KOPT-K1 (cell line): ENCODE measurements around the gene KRTAP21-3.
"Not testable (repeated sequence)": the region's sequence is repeated elsewhere in the genome, so short reads cannot be mapped to it uniquely, and the experiment has no call there.

Experiments
- H3K27ac ChIP-seq: fragments of 200-600 bp; sonication (generic); 2 replicates; pipeline ENCODE4 v1.5.1; 2016; ENCODE audit warnings: antibody characterized with exemption, mild to moderate bottlenecking, low read depth, low read length; ENCODE audit not compliant: poor library complexity, severe bottlenecking
- H3K36me3 ChIP-seq: fragments of 200-600 bp; sonication (generic); 2 replicates; pipeline ENCODE4 v1.5.1; 2017; ENCODE audit warnings: antibody characterized with exemption, mild to moderate bottlenecking, low read length, moderate library complexity; ENCODE audit not compliant: insufficient read depth
- H3K9me3 ChIP-seq: fragments of 200-600 bp; sonication (generic); 2 replicates; pipeline ENCODE4 v1.5.1; 2017; ENCODE audit warnings: antibody characterized with exemption, low read length, mild to moderate bottlenecking; ENCODE audit not compliant: insufficient read depth, poor library complexity, severe bottlenecking

The KRTAP21-3 gene

DNA sequence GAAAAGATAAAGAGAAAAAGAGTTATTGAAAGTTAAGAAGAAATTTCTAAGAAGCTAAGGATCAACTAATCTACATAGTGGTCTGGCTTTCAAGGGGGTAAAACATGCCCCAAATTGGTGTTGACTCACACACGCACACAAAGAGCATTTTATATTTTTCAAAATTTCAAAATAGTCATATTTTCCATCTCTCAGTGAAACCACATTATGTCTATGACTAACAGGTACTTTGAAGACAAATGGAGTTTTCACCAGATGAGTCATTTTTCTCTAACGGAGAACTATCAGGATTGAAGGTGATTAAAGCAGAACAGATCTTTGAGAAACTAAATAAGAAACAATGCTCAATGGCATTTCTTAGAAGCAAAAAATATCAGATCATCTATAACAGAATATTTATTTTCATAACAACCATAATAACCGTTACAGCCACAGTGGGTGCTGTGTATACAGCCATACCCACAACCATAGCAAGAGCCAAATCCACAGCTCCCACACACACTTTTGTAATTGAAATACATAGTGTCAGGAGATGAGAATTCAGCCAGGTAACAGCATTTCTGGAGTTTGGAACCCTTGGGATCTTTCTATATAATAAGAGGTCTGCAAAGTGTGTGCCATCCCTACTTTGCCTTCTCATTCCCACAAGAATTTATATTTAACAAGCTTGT lies at the start of gene KRTAP21-3:
KRTAP21-3 (minus strand) TSS at position 539 of the 671 bp plus-strand sequence; CDS start at position 521, 18 bp downstream.
- no peaks in the 10 kb centered on the region for H3K9me3 ChIP-seq
- H3K27ac ChIP-seq, result no peak within 1 kb of the TSS
- H3K36me3 ChIP-seq, result no peaks in the 10 kb centered on the region

DNA sequence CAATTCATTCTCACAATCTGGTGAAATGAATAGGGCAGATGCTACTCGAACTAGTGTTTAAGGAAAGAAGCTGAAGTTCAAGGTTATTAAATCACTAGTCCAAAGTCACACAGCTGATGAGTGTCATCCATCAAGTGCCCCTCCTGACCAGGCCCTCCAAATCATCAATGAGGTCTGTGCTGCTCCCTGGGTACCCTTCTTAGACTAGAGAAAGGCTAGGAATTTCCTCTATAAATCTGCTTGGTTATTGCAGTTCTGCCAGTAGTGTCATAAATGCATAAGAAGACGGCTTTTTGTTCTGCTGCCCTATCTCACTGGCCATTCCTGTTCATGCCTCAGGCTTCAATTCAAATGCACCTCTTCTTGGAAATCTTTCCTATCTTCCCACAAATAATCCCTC lies 42.2 kb upstream of the KRTAP21-3 start:
- Histone ChIP-seq H3K9me3 (no peaks in the 10 kb centered on the region), H3K27ac (no peak overlapping the region), H3K36me3 (no peaks in the 10 kb centered on the region)

DNA sequence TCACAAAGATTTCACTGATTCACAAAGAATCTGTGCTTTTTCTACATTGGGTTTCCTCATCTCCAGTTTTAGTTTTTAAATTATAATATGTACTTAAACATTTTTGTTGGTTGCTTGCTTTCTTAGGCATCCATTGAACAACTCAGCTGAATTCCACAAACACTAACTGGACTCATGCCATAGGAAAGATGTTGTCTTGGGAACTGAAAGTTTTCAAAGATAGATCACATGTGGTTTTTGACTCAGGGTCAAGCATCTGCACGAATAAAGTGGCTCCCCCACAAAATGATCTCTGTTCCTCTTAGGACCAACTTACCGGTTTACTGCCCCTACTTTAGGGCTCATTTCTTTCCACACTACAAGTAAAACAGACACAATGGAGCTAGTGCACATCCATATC lies 39.7 kb upstream of the KRTAP21-3 start:
- Histone ChIP-seq H3K9me3 (no peaks in the 10 kb centered on the region), H3K27ac (no peak overlapping the region), H3K36me3 (no peaks in the 10 kb centered on the region)

DNA sequence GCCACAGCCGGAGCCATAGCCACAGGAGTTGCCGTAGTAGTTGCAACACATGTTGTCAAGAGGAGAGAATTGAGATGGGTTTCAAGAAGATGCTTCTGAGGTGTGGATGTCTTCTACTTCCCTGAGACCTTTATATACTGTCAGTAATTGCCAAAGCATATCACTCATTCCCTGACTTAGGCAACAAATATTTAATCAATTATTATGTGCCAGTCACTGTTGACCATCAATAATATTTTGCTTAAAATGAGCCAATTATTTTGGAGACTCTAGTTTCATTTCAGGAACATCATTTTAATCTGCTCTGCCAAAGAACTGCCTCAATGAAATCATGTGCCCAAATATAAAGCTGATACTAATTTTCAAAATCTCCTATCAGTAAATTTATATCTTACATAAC lies 36.8 kb upstream of the KRTAP21-3 start, which contains the start of gene KRTAP21-1:
KRTAP21-1 (minus strand) TSS at position 101 of the 400 bp plus-strand sequence; CDS start at position 51, 50 bp downstream.
- H3K36me3 ChIP-seq, H3K27ac ChIP-seq, H3K9me3 ChIP-seq: not testable (repeated sequence)

- no peak within 1 kb of the TSS for H3K27ac ChIP-seq
- H3K9me3 ChIP-seq, result peaks cover under 1% of the 10 kb centered on the region
- no peaks in the 10 kb centered on the region for H3K36me3 ChIP-seq
These were observed 28.6 kb upstream of the KRTAP21-3 start, which contains the start of gene KRTAP21-2 for GRCh38 chr21:30747159-30747558. KRTAP21-2 (minus strand) TSS chr21:30747259; CDS start chr21:30747202, 57 bp downstream.

- no peaks in the 10 kb centered on the region for H3K36me3 ChIP-seq
- peaks cover 6% of the 10 kb centered on the region for H3K9me3 ChIP-seq
- H3K27ac ChIP-seq, result no peak overlapping the region
These were observed 21.9 kb upstream of the KRTAP21-3 start for GRCh38 chr21:30740462-30740861.

DNA sequence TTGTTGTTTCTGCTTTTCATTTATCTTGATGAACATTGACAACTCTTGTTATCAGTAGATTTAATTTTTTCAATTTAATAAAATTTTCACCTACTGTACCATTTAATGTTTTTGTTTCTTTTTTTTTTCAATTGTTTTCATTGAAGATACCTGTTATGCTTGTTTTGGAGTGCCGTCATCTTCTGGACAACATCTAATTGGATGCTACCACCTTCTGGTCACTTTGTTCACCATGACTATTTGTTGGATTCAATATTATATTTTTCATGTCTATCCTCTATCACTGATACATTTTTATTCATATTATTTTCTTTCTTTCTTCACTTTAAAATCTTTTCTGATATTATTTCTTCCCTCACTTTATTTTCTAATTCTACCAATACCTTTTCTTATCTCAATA lies 14.4 kb upstream of the KRTAP21-3 start:
- Histone ChIP-seq H3K36me3 (no peaks in the 10 kb centered on the region), H3K9me3 (no peaks in the 10 kb centered on the region), H3K27ac (no peak overlapping the region)

- Histone ChIP-seq H3K36me3 (no peaks in the 10 kb centered on the region), H3K27ac (no peak overlapping the region), H3K9me3 (no peaks in the 10 kb centered on the region)
These were observed 8.1 kb upstream of the KRTAP21-3 start for GRCh38 chr21:30726726-30727125.

DNA sequence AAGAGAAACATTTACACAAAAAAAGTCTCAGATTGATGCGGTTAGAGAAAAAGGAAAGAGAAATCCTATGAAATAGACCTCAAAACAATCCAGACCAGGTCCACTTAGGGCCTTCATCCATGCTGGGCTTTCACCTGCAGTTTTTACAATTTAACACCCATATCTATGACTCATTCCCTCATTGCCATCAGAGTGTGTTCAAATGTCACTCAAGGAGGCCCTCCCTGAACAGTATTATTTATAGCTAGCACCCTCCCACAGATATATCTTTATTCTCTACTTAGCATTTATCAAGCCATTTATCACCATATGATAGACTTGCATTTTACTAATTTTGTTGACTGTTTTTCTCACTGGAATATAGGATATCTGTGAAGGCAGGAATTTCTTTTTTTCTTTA lies 824 bp upstream of the KRTAP21-3 start:
- Histone ChIP-seq H3K36me3 (no peaks in the 10 kb centered on the region), H3K27ac (no peak overlapping the region), H3K9me3 (no peaks in the 10 kb centered on the region)

GRCh38 chr21:30717105-30717504 lies 1.5 kb downstream of the KRTAP21-3 start:
- H3K27ac ChIP-seq, result no peak overlapping the region
- no peaks in the 10 kb centered on the region for H3K9me3 ChIP-seq

GRCh38 chr21:30714946-30715345 lies 3.6 kb downstream of the KRTAP21-3 start:
- Histone ChIP-seq H3K27ac (no peak overlapping the region), H3K9me3 (no peaks in the 10 kb centered on the region), H3K36me3 (no peaks in the 10 kb centered on the region)

More at GRCh38 chr21:30717105-30717504, 1.5 kb downstream of the KRTAP21-3 start:
- no peaks in the 10 kb centered on the region for H3K36me3 ChIP-seq

- Histone ChIP-seq H3K9me3 (no peaks in the 10 kb centered on the region), H3K27ac (no peak overlapping the region), H3K36me3 (no peaks in the 10 kb centered on the region)
These were observed 4.1 kb downstream of the KRTAP21-3 start for GRCh38 chr21:30714456-30714855.

- H3K9me3 ChIP-seq, result no peaks in the 10 kb centered on the region
- no peak overlapping the region for H3K27ac ChIP-seq
- no peaks in the 10 kb centered on the region for H3K36me3 ChIP-seq
These were observed 4.8 kb downstream of the KRTAP21-3 start for GRCh38 chr21:30713766-30714165.

DNA sequence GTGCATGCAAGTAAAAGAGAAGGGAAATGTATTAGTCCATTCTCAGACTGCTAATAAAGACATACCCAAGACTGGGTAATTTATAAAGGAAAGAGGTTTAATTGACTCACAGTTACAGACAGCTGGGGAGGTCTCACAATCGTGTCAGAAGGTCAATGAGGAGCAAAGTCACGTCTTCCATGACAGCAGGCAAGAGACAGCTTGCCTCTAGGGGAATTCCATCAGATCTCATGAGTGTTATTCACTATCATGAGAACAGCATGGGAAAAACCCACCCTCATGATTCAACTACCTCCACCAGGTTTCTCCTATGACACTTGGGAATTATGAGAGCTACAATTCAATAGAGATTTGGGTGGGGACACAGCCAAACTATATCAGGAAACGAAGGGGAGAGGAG lies 8.1 kb downstream of the KRTAP21-3 start:
- Histone ChIP-seq H3K27ac (no peak overlapping the region), H3K36me3 (no peaks in the 10 kb centered on the region), H3K9me3 (no peaks in the 10 kb centered on the region)

- Histone ChIP-seq H3K9me3 (no peaks in the 10 kb centered on the region), H3K27ac (no peak overlapping the region), H3K36me3 (no peaks in the 10 kb centered on the region)
These were observed 11.2 kb downstream of the KRTAP21-3 start for GRCh38 chr21:30707409-30707808.

DNA sequence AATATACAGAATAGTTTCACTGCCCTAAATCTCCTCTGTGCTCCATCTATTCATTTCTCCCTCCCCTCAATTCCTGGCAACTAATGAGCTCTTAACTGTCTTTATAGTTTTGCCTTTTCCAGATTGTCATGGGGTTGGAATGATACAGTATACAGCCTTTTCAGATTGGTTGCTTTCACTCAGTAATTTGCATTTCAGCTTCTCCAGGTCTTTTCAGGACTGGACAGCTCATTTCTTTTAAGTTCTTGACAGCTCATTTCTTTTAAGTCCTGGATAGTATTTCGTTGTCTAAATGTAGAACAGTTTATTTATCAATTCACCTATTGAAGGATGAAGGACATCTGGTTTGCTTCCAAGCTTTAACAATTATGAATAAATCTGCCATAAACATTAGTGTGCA lies 22.6 kb downstream of the KRTAP21-3 start:
- Histone ChIP-seq H3K27ac (no peak overlapping the region), H3K36me3 (no peaks in the 10 kb centered on the region), H3K9me3 (no peaks in the 10 kb centered on the region)
